ENCODE results near the gene RASSF3. TPM values are rescaled to one million over a fixed set of nuclear protein-coding genes. Genes with fewer than 3 reads are reported as not detected.

RASSF3 gene
- total RNA-seq, 1 donor from 2014 or later = 28.2 TPM

GRCh38 chr12:64739778-64740177 lies 129.5 kb downstream of the RASSF3 start:
- Mint-ChIP-seq H3K4me1 (ENCODE audit: low read depth, unreplicated experiment) (peaks cover 24% of the 10 kb centered on the region), H3K9me3 (ENCODE audit: unreplicated experiment) (no peaks in the 10 kb centered on the region), H3K4me3 (ENCODE audit: unreplicated experiment) (no peak overlapping the region), H3K27ac (ENCODE audit: unreplicated experiment) (no peak overlapping the region), H3K36me3 (ENCODE audit: unreplicated experiment) (peaks cover 4% of the 10 kb centered on the region), H3K27me3 (ENCODE audit: unreplicated experiment) (no peaks in the 10 kb centered on the region)
- DNase-seq = no peak
- no peak for TF ChIP-seq CTCF (IDR thresholded peaks at IDR 0.05; ENCODE audit: partially characterized antibody, unreplicated experiment)

DNA sequence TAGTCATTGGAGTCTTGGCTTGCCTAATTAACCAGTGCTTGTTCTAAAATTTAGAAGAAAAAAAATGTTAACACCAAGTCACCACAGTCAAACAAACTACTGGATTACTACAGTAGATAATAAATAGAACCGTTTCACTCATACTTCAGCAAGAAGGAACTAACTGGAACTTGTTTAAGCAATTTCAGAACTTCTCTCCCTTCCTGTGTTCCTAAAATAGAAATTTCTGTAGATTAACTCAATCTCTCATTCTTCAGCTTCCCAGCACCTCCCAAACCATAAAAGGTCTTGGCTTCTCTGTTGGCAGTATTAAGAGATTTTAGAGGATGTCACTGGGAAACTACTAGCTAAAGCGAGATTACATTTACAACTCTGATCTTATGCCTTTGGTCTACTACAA lies 130.4 kb downstream of the RASSF3 start:
- Mint-ChIP-seq H3K4me1 (ENCODE audit: low read depth, unreplicated experiment) (peaks cover 21% of the 10 kb centered on the region), H3K27ac (ENCODE audit: unreplicated experiment) (no peak overlapping the region), H3K9me3 (ENCODE audit: unreplicated experiment) (no peaks in the 10 kb centered on the region), H3K36me3 (ENCODE audit: unreplicated experiment) (peaks cover 4% of the 10 kb centered on the region), H3K27me3 (ENCODE audit: unreplicated experiment) (no peaks in the 10 kb centered on the region), H3K4me3 (ENCODE audit: unreplicated experiment) (no peak overlapping the region)
- DNase-seq = no peak
- no peak for TF ChIP-seq CTCF (IDR thresholded peaks at IDR 0.05; ENCODE audit: partially characterized antibody, unreplicated experiment)

GRCh38 chr12:64742416-64742815 lies 132.1 kb downstream of the RASSF3 start:
- H3K27ac Mint-ChIP-seq (ENCODE audit: unreplicated experiment) = no peak overlapping the region
- H3K9me3 Mint-ChIP-seq (ENCODE audit: unreplicated experiment) = no peaks in the 10 kb centered on the region
- no peak for DNase-seq
- peaks cover 11% of the 10 kb centered on the region for H3K4me1 Mint-ChIP-seq (ENCODE audit: low read depth, unreplicated experiment)
- H3K4me3 Mint-ChIP-seq (ENCODE audit: unreplicated experiment) = no peak overlapping the region
- no peak for TF ChIP-seq CTCF (IDR thresholded peaks at IDR 0.05; ENCODE audit: partially characterized antibody, unreplicated experiment)
- H3K27me3 Mint-ChIP-seq (ENCODE audit: unreplicated experiment) = no peaks in the 10 kb centered on the region
- peaks cover 4% of the 10 kb centered on the region for H3K36me3 Mint-ChIP-seq (ENCODE audit: unreplicated experiment)

DNA sequence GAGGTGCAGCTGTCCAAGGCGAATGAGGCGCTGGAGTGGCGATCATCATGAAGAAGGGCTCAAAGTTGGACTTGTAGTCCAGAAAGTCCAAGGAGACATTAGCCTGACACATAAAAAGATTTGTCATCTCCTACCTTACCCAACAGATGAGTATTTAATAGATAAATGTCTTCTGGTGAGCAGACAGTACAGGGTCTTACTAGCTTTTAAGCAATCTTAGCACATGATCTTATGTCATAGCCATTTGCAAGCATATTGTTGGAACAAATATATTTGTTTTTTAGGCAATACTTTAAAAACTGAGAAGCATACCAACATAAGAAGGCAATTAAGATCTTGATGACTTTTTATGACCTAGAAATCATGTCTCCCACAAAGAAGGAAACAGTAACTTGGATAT lies 132.9 kb downstream of the RASSF3 start:
- Mint-ChIP-seq H3K4me1 (ENCODE audit: low read depth, unreplicated experiment) (peaks cover 8% of the 10 kb centered on the region), H3K27me3 (ENCODE audit: unreplicated experiment) (no peaks in the 10 kb centered on the region), H3K4me3 (ENCODE audit: unreplicated experiment) (no peak overlapping the region), H3K9me3 (ENCODE audit: unreplicated experiment) (no peaks in the 10 kb centered on the region), H3K36me3 (ENCODE audit: unreplicated experiment) (peaks cover 4% of the 10 kb centered on the region), H3K27ac (ENCODE audit: unreplicated experiment) (no peak overlapping the region)
- DNase-seq = no peak
- TF ChIP-seq CTCF (IDR thresholded peaks at IDR 0.05; ENCODE audit: partially characterized antibody, unreplicated experiment) = no peak

GRCh38 chr12:64744422-64745258 lies 134.3 kb downstream of the RASSF3 start:
- TF ChIP-seq CTCF (IDR thresholded peaks at IDR 0.05; ENCODE audit: partially characterized antibody, unreplicated experiment) = no peak
- Mint-ChIP-seq H3K9me3 (ENCODE audit: unreplicated experiment) (no peaks in the 10 kb centered on the region), H3K36me3 (ENCODE audit: unreplicated experiment) (peaks cover 3% of the 10 kb centered on the region), H3K4me3 (ENCODE audit: unreplicated experiment) (no peak overlapping the region), H3K4me1 (ENCODE audit: low read depth, unreplicated experiment) (peaks cover 4% of the 10 kb centered on the region), H3K27me3 (ENCODE audit: unreplicated experiment) (no peaks in the 10 kb centered on the region), H3K27ac (ENCODE audit: unreplicated experiment) (no peak overlapping the region)
- no peak for DNase-seq

Data from glutamatergic neuron (in vitro differentiated cells).